HepG2 (cell line): ENCODE measurements around the gene TARS3. TPM values are rescaled to one million over a fixed set of nuclear protein-coding genes. Genes with fewer than 3 reads are reported as not detected.

ENCODE experiments used
- ATAC-seq: fragments of 200-7000 bp; cut with Tn5 transposase; 3 replicates; pipeline ENCODE4 v1.9.1; 2020; ENCODE audit warnings: mild to moderate bottlenecking, moderate library complexity
- BruUV-seq: library from RNA; stranded (reverse); fragments of 400-500 nt; replicated peaks from 2 replicates; lab custom pipeline; 2021; lab: Mats Ljungman, UMichigan
- CTCF ChIA-PET: fragments of 300-600 bp; formaldehyde crosslinking; extraction: SDS; loops from one replicate; lab custom pipeline; 2021; ENCODE audit warnings: low total read pairs, inconsistent platforms, low intra/inter-chr PET ratio; lab: Yijun Ruan, JAX
- POLR2A ChIA-PET: fragments of 350-600 bp; sonication (Branson Sonifier 250); formaldehyde crosslinking; loops from one replicate; lab custom pipeline; 2020; ENCODE audit warnings: antibody characterized with exemption, inconsistent platforms; lab: Yijun Ruan, JAX
- DNase-seq: peaks from one replicate; pipeline ENCODE4 v3.0.0-alpha.2; 2015; ENCODE audit warnings: low spot score
- FAIRE-seq: peaks from 3 replicates; lab custom pipeline; 2011; peaks lifted over from hg19 to GRCh38; lab: Jason Lieb, UNC
- H2AFZ ChIP-seq: one replicate; pipeline ENCODE4 v1.6.1; 2011; ENCODE audit warnings: low read length, inconsistent platforms
- H3K27ac ChIP-seq: fragments of 300-600 bp; 3 replicates; pipeline ENCODE4 v1.8.0; 2011; ENCODE audit warnings: mixed run types, mild to moderate bottlenecking, mixed read lengths, low read length, inconsistent platforms; ENCODE audit not compliant: insufficient read depth; ENCODE audit errors: extremely low read length
- H3K27me3 ChIP-seq, 2 experiments: fragments of 200-600 bp in 1 of 2; 2 replicates in 1 of 2; 3 replicates in 1 of 2; pipeline versions ENCODE4 v1.6.0 to v1.8.0; 2011; ENCODE audit warnings: low read length in 2 of 2, mild to moderate bottlenecking in 2 of 2, moderate library complexity in 2 of 2, inconsistent platforms in 1 of 2; ENCODE audit not compliant: insufficient read depth in 2 of 2, control insufficient read depth in 1 of 2
- H3K36me3 ChIP-seq, 2 experiments: fragments of 200-600 bp in 1 of 2; replicated peaks in 1 of 2; 2 replicates in 1 of 2; 3 replicates in 1 of 2; pipeline versions ENCODE4 v1.5.1 to v1.8.0; 2011; ENCODE audit warnings: low read length in 2 of 2, inconsistent platforms in 1 of 2; ENCODE audit not compliant: insufficient read depth in 2 of 2, control insufficient read depth in 1 of 2
- H3K4me1 ChIP-seq: 2 replicates; pipeline ENCODE4 v1.5.1; 2012; ENCODE audit warnings: low read length, inconsistent platforms; ENCODE audit not compliant: insufficient read depth
- H3K4me2 ChIP-seq: 2 replicates; pipeline ENCODE4 v1.6.0; 2011; ENCODE audit warnings: low read depth, low read length, inconsistent platforms
- H3K4me3 ChIP-seq, 3 experiments: fragments of 200-600 bp in 1 of 3; sonication (generic), shearing (Covaris generic) in 1 of 3; replicated peaks in 1 of 3; 2 replicates each; pipeline ENCODE4 v1.5.1; 2011 to 2016; ENCODE audit warnings: low read length in 3 of 3, inconsistent platforms in 2 of 3, low read depth in 2 of 3, mild to moderate bottlenecking in 2 of 3, control low read depth in 1 of 3, mixed read lengths in 1 of 3; ENCODE audit not compliant: insufficient read depth in 1 of 3
- H3K79me2 ChIP-seq: one replicate; pipeline ENCODE4 v1.6.1; 2011; ENCODE audit warnings: low read length, inconsistent platforms; ENCODE audit not compliant: insufficient read depth
- H3K9ac ChIP-seq: 2 replicates; pipeline ENCODE4 v1.6.0; 2011; ENCODE audit warnings: mild to moderate bottlenecking, low read depth, low read length, inconsistent platforms; ENCODE audit not compliant: insufficient read depth
- H3K9me3 ChIP-seq: 2 replicates; pipeline ENCODE4 v1.5.1; 2012; ENCODE audit warnings: mild to moderate bottlenecking, low read length
- H4K20me1 ChIP-seq: 2 replicates; pipeline ENCODE4 v1.6.0; 2011; ENCODE audit warnings: inconsistent platforms, mild to moderate bottlenecking, low read length, moderate library complexity; ENCODE audit not compliant: insufficient read depth
- HHEX ChIP-seq: IDR thresholded peaks from 2 replicates; pipeline ENCODE4 v1.6.1; 2016; ENCODE audit warnings: control low read depth
- IRF1 ChIP-seq: sonication (generic); formaldehyde crosslinking; IDR thresholded peaks from 2 replicates; pipeline ENCODE4 v1.4.0; 2020; ENCODE audit warnings: low read depth, mild to moderate bottlenecking, missing genetic modification reagents
- MAFK ChIP-seq, 2 experiments: IDR thresholded peaks in 1 of 2; conservative IDR thresholded peaks in 1 of 2; 2 replicates each; pipeline ENCODE4 v1.6.1; 2011; ENCODE audit warnings: improper control_type of control experiment in 2 of 2, low read length in 2 of 2
- MIER2 ChIP-seq: IDR thresholded peaks from 2 replicates; pipeline ENCODE4 v1.6.1; 2016; ENCODE audit warnings: missing biosample characterization, missing genetic modification reagents
- NPAS2 ChIP-seq: sonication (generic); formaldehyde crosslinking; IDR thresholded peaks from 2 replicates; pipeline ENCODE4 v1.8.0; 2022; ENCODE audit warnings: mild to moderate bottlenecking, missing genetic modification reagents, borderline replicate concordance
- ZNF207 ChIP-seq: fragments of 450-650 bp; IDR thresholded peaks from 2 replicates; pipeline ENCODE4 v1.6.1; 2016; ENCODE audit warnings: antibody characterized with exemption, borderline replicate concordance
- ZNF615 ChIP-seq: sonication (generic); formaldehyde crosslinking; IDR thresholded peaks from 2 replicates; pipeline ENCODE4 v1.5.0; 2020; ENCODE audit warnings: mild to moderate bottlenecking, missing genetic modification reagents, borderline replicate concordance
- ZNF687 ChIP-seq: sonication (generic); formaldehyde crosslinking; IDR thresholded peaks from 2 replicates; pipeline ENCODE4 v1.5.1; 2020; ENCODE audit warnings: mild to moderate bottlenecking, missing genetic modification reagents, moderate library complexity
- WGBS: methylation state at CpG from one replicate; pipeline ENCODE4 v1.1.6; 2017; ENCODE audit warnings: low lambda C conversion rate; 5-methylcytosine and 5-hydroxymethylcytosine counted together
- in situ Hi-C: cut with HindIII; loops from 2 replicates; pipeline ENCODE4 v1.10.0; 2017; ENCODE audit warnings: low pct_unique_long_range_greater_than_20kb; ENCODE audit not compliant: extremely low pct_ligation_motif_present
- intact Hi-C: fragments of 100-400 bp; cut with micrococcal nuclease; formaldehyde crosslinking; loops from one replicate; pipeline ENCODE4 v1.10.0; 2022; ENCODE audit not compliant: unreplicated experiment
- polyA plus RNA-seq, 8 experiments: library from polyadenylated mRNA; depleted of rRNA in 3 of 8; stranded (reverse) in 7 of 8; unstranded in 1 of 8; fragments of >200 nt; fragmentation: Illumina TruSeq in 4 of 8; extraction: Trizol in 4 of 8; gene quantifications; 2 replicates each; pipeline versions ENCODE4 v1.2.1 to v1.2.3, GENCODE V29; 2011 to 2016; ENCODE audit warnings: low read depth in 4 of 8, missing spikeins in 1 of 8, mixed read lengths in 1 of 8; ENCODE audit not compliant: insufficient read depth in 1 of 8
- total RNA-seq, 5 experiments: library from RNA; depleted of rRNA; stranded (reverse); fragments of >200 nt; fragmentation: Illumina TruSeq; extraction: Trizol; gene quantifications; 2 replicates each; pipeline ENCODE4 v1.2.3, GENCODE V29; 2016; ENCODE audit warnings: low read depth in 1 of 5

TARS3 gene
- total and polyA plus RNA-seq, 2 of the 13 experiments (the other 11 are each of a cell fraction or from before 2014, with no cell fraction given), result 4.1 to 11.7 TPM

- Histone ChIP-seq H3K4me3 (no peak overlapping the region), H3K27me3 (no peaks in the 10 kb centered on the region), H3K9me3 (no peaks in the 10 kb centered on the region), H3K79me2 (peaks cover 7% of the 10 kb centered on the region), H3K27ac (no peak overlapping the region), H3K4me1 (peaks cover 63% of the 10 kb centered on the region), H3K36me3 (peaks cover 0 to 6% of the 10 kb centered on the region in 2 experiments; a peak in 2 of 5 replicates), H2AFZ (no peak overlapping the region), H4K20me1 (no peaks in the 10 kb centered on the region), H3K4me2 (no peak overlapping the region), H3K9ac (no peak overlapping the region)
- DNase-seq (no peak), FAIRE-seq (no peak), ATAC-seq (no peak)
- ChIA-PET POLR2A (no interaction called here), CTCF (no interaction called here)
- no TSS peak for BruUV-seq
- WGBS, result 93% methylated on average over 17 of the region's 23 CpGs
- TF ChIP-seq HHEX (CRISPR knock-in tag) (no peak), NPAS2 (no peak), ZNF687 (peak; percentile 33; the same call in 1 of the 2 replicates), IRF1 (CRISPR knock-in tag) (no peak), MIER2 (CRISPR knock-in tag) (no peak), MAFK (conservative IDR thresholded peaks at IDR 0.05 in 1 of 2, IDR thresholded peaks at IDR 0.05 in 1 of 2; ENCODE audit: low read length in 2 of 2) (no peak), ZNF615 (no peak), ZNF207 (no peak)
- in situ Hi-C loops, result no loop called here
- intact Hi-C loops, result no loop called here
These were observed 114.3 kb downstream of the TARS3 start for GRCh38 chr15:101609742-101610610.
